IgD-negative memory B cell (primary cell): Measurements from ENCODE around the gene BANP. TPM values are rescaled to one million over a fixed set of nuclear protein-coding genes. Genes with fewer than 3 reads are reported as not detected.
"Not testable (repeated sequence)": the region's sequence is repeated elsewhere in the genome, so short reads cannot be mapped to it uniquely, and the experiment has no call there.

Experiments used
- H3K27ac Mint-ChIP-seq, 3 donors: one replicate each; pipeline ENCODE4 v1.8.0; 2020 to 2022; ENCODE audit warnings: mild to moderate bottlenecking in 3 of 3, mixed read lengths in 3 of 3, moderate library complexity in 1 of 3
- H3K27me3 Mint-ChIP-seq: one replicate; pipeline ENCODE4 v1.8.0; 2021; ENCODE audit warnings: mixed read lengths
- H3K36me3 Mint-ChIP-seq: one replicate; pipeline ENCODE4 v1.8.0; 2020; ENCODE audit warnings: mild to moderate bottlenecking, mixed read lengths
- H3K4me1 Mint-ChIP-seq, 3 donors: one replicate each; pipeline ENCODE4 v1.8.0; 2020 to 2022; ENCODE audit warnings: mixed read lengths in 3 of 3, mild to moderate bottlenecking in 1 of 3
- H3K4me3 Mint-ChIP-seq, 4 donors: one replicate each; pipeline ENCODE4 v1.8.0; 2020 to 2022; ENCODE audit warnings: mild to moderate bottlenecking in 4 of 4, mixed read lengths in 4 of 4, moderate library complexity in 3 of 4
- H3K9me3 Mint-ChIP-seq, 3 donors: one replicate each; pipeline ENCODE4 v1.8.0; 2020 to 2021; ENCODE audit warnings: mixed read lengths in 3 of 3, mild to moderate bottlenecking in 1 of 3
- polyA plus RNA-seq: library from polyadenylated mRNA; unstranded; fragments of 300-500 nt; fragmentation: Illumina TruSeq; gene quantifications from one replicate; pipeline ENCODE4 v1.2.3, GENCODE V29; 2021

Gene BANP
- polyA plus RNA-seq, 1 donor from 2014 or later = 37.3 TPM

- H3K36me3 Mint-ChIP-seq = no peaks in the 10 kb centered on the region
- no peaks in the 10 kb centered on the region for H3K27me3 Mint-ChIP-seq
- H3K4me1 Mint-ChIP-seq = peaks cover 0 to 6% (median 2%) of the 10 kb centered on the region in 3 donors
- no peaks in the 10 kb centered on the region for H3K9me3 Mint-ChIP-seq
- no peak overlapping the region for H3K4me3 Mint-ChIP-seq
- no peak overlapping the region for H3K27ac Mint-ChIP-seq
Observed at GRCh38 chr16:87982581-87983041, 31.4 kb downstream of the BANP start.

- H3K4me3 Mint-ChIP-seq, H3K27me3 Mint-ChIP-seq, H3K36me3 Mint-ChIP-seq, H3K9me3 Mint-ChIP-seq, H3K4me1 Mint-ChIP-seq, H3K27ac Mint-ChIP-seq: not testable (repeated sequence)
Observed at GRCh38 chr16:87983072-87983736, 32.0 kb downstream of the BANP start.

GRCh38 chr16:87983737-87984097, 32.5 kb downstream of the BANP start:
- not testable (repeated sequence) for H3K4me1 Mint-ChIP-seq, H3K36me3 Mint-ChIP-seq, H3K27me3 Mint-ChIP-seq, H3K9me3 Mint-ChIP-seq, H3K4me3 Mint-ChIP-seq, H3K27ac Mint-ChIP-seq

- not testable (repeated sequence) for H3K27ac Mint-ChIP-seq, H3K9me3 Mint-ChIP-seq, H3K4me3 Mint-ChIP-seq, H3K36me3 Mint-ChIP-seq, H3K27me3 Mint-ChIP-seq, H3K4me1 Mint-ChIP-seq
Observed at GRCh38 chr16:87984180-87984579, 32.9 kb downstream of the BANP start.

- Mint-ChIP-seq H3K27ac (no peak overlapping the region), H3K4me3 (no peak overlapping the region), H3K9me3 (no peaks in the 10 kb centered on the region), H3K4me1 (peaks cover 0 to 6% (median 2%) of the 10 kb centered on the region in 3 donors), H3K27me3 (no peaks in the 10 kb centered on the region), H3K36me3 (no peaks in the 10 kb centered on the region)
Observed at GRCh38 chr16:87984632-87985267, 33.5 kb downstream of the BANP start.

GRCh38 chr16:87985493-87985892, 34.3 kb downstream of the BANP start:
- not testable (repeated sequence) for H3K36me3 Mint-ChIP-seq, H3K9me3 Mint-ChIP-seq, H3K27ac Mint-ChIP-seq, H3K4me3 Mint-ChIP-seq, H3K4me1 Mint-ChIP-seq, H3K27me3 Mint-ChIP-seq

GRCh38 chr16:87986361-87986849, 35.2 kb downstream of the BANP start:
- not testable (repeated sequence) for H3K27ac Mint-ChIP-seq, H3K4me1 Mint-ChIP-seq, H3K36me3 Mint-ChIP-seq, H3K27me3 Mint-ChIP-seq, H3K9me3 Mint-ChIP-seq
- peak overlapping the region in 1 of 4 donors; percentile 50 for H3K4me3 Mint-ChIP-seq

- H3K27ac Mint-ChIP-seq, H3K27me3 Mint-ChIP-seq, H3K4me1 Mint-ChIP-seq, H3K4me3 Mint-ChIP-seq, H3K36me3 Mint-ChIP-seq, H3K9me3 Mint-ChIP-seq: not testable (repeated sequence)
Observed at GRCh38 chr16:87988596-87988995, 37.4 kb downstream of the BANP start.

GRCh38 chr16:87990254-87990653, 39.0 kb downstream of the BANP start:
- not testable (repeated sequence) for H3K36me3 Mint-ChIP-seq, H3K9me3 Mint-ChIP-seq, H3K4me3 Mint-ChIP-seq, H3K4me1 Mint-ChIP-seq, H3K27me3 Mint-ChIP-seq
- H3K27ac Mint-ChIP-seq = peak overlapping the region in 1 of 3 donors; percentile 67

GRCh38 chr16:87992142-87992541, 40.9 kb downstream of the BANP start:
- not testable (repeated sequence) for H3K4me3 Mint-ChIP-seq, H3K27me3 Mint-ChIP-seq, H3K27ac Mint-ChIP-seq, H3K9me3 Mint-ChIP-seq, H3K4me1 Mint-ChIP-seq, H3K36me3 Mint-ChIP-seq

GRCh38 chr16:87993901-87994300, 42.7 kb downstream of the BANP start:
- Mint-ChIP-seq H3K9me3 (no peaks in the 10 kb centered on the region), H3K27me3 (no peaks in the 10 kb centered on the region), H3K4me1 (peaks cover 0 to 2% (median 0%) of the 10 kb centered on the region in 3 donors), H3K4me3 (no peak overlapping the region), H3K27ac (no peak overlapping the region), H3K36me3 (peaks cover 11% of the 10 kb centered on the region)

GRCh38 chr16:87995644-87996043, 44.4 kb downstream of the BANP start:
- H3K36me3 Mint-ChIP-seq = peaks cover 11% of the 10 kb centered on the region
- no peak overlapping the region for H3K27ac Mint-ChIP-seq
- H3K9me3 Mint-ChIP-seq = no peaks in the 10 kb centered on the region
- peaks cover 0 to 2% (median 0%) of the 10 kb centered on the region in 3 donors for H3K4me1 Mint-ChIP-seq
- no peak overlapping the region for H3K4me3 Mint-ChIP-seq
- no peaks in the 10 kb centered on the region for H3K27me3 Mint-ChIP-seq

- Mint-ChIP-seq H3K9me3 (no peaks in the 10 kb centered on the region), H3K4me1 (peaks cover 0 to 3% (median 2%) of the 10 kb centered on the region in 3 donors), H3K27me3 (no peaks in the 10 kb centered on the region), H3K4me3 (no peak overlapping the region), H3K36me3 (peaks cover 6% of the 10 kb centered on the region), H3K27ac (no peak overlapping the region)
Observed at GRCh38 chr16:87996962-87997880, 46.0 kb downstream of the BANP start.

GRCh38 chr16:87998184-87998793, 47.1 kb downstream of the BANP start:
- H3K27ac Mint-ChIP-seq, H3K4me1 Mint-ChIP-seq, H3K27me3 Mint-ChIP-seq, H3K9me3 Mint-ChIP-seq, H3K36me3 Mint-ChIP-seq, H3K4me3 Mint-ChIP-seq: not testable (repeated sequence)

GRCh38 chr16:87998992-87999391, 47.8 kb downstream of the BANP start:
- H3K4me3 Mint-ChIP-seq, H3K4me1 Mint-ChIP-seq, H3K36me3 Mint-ChIP-seq, H3K27me3 Mint-ChIP-seq, H3K9me3 Mint-ChIP-seq, H3K27ac Mint-ChIP-seq: not testable (repeated sequence)
